Stomach (tissue), 4 donors: ENCODE measurements around the gene TCF7L1.

ENCODE experiments used
- CTCF ChIP-seq, 7 experiments: fragments of 450-650 bp in 4 of 7; fragments of 200-600 bp in 3 of 7; sonication (generic) in 3 of 7; IDR thresholded peaks; one replicate each; pipeline ENCODE4 v1.5.1; 2016 to 2019; ENCODE audit warnings: antibody characterized with exemption in 7 of 7, control low read depth in 2 of 7, mild to moderate bottlenecking in 1 of 7
- POLR2A ChIP-seq, 4 donors: fragments of 450-650 bp; IDR thresholded peaks; one replicate each; pipeline ENCODE4 v1.6.1; 2016; ENCODE audit warnings: antibody characterized with exemption in 4 of 4, control low read depth in 2 of 4, mild to moderate bottlenecking in 1 of 4, moderate library complexity in 1 of 4

DNA sequence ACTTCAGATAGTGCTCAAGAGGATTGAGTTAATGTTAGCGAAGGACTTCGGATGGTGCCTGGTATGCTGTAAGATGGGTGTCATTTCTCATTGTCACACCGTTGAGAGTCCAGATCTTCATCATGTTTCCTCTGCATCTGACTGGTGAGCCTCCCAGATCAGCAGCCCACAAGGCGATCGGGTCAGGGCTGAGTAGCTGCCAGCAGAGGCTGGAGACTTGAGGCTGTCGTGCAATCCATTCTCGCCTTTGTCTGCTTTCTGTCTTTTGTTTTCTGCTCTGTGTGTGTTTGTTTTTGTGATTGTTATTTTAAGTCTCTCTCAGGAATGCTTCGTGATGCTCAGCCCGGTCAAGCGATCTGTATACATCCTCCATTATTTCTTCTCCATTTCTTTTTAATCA is 98.8 kb downstream of the TCF7L1 start:
- TF ChIP-seq POLR2A (IDR thresholded peaks at IDR 0.05) (no peak), CTCF (IDR thresholded peaks at IDR 0.05) (no peak)
